GM19099 (cell line): ENCODE data around the gene ASB7.
A peak's percentile ranks its signal among the peaks of the same experiment; 100 is the strongest.

ENCODE experiments used
- POLR2A ChIP-seq: IDR thresholded peaks from 3 replicates; pipeline ENCODE4 v1.6.1; 2011; ENCODE audit warnings: low read depth; ENCODE audit not compliant: insufficient read length; ENCODE audit errors: extremely low read depth

The ASB7 gene, protein sequence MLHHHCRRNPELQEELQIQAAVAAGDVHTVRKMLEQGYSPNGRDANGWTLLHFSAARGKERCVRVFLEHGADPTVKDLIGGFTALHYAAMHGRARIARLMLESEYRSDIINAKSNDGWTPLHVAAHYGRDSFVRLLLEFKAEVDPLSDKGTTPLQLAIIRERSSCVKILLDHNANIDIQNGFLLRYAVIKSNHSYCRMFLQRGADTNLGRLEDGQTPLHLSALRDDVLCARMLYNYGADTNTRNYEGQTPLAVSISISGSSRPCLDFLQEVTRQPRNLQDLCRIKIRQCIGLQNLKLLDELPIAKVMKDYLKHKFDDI

DNA sequence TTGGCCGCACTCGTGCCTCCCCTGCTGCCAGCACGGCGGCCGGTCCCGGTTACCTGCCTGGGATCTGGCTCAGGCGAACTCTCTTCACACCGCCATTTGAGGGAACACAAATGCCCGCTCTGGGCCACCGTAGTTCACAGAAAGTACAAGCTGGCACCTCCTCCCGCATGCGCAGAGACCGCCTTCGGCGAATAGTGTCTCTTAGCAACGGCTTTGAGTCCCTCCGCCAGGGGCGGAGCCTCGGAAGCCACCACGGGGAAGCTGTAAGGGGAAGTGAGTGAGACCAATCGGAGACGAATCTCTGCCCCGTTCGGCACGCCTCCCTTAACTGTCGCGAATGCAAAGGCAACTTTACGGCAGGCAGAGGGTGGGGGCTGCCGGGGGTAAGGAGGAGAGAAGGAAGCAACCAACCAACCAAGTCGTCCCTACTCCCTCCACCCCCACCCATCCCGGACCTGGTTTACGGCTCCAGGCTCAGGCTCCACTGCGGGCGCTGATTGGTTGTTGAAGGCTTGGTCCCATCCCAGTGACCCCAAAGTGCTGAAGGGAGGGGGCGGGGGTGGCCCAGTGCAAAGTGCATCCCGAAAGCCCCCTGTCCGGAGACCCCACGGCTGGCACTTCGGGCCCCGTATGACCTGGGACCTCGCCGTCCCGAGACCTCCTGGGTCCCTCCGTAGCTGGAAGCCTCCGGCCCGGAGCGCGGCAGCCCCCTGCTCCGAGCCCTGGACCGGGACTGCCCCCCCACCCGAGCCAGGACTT lies at the start of gene ASB7, which contains the start of gene LINS1:
TSS of gene ASB7 (plus strand) at position 526 of the 759 bp plus-strand sequence. CDS start 9,628 bp downstream, outside the sequence.
TSS of gene LINS1 (minus strand) at position 121 of the 759 bp plus-strand sequence. CDS start 21,342 bp downstream, outside the sequence.
- TF ChIP-seq POLR2A, result peak; percentile 51

DNA sequence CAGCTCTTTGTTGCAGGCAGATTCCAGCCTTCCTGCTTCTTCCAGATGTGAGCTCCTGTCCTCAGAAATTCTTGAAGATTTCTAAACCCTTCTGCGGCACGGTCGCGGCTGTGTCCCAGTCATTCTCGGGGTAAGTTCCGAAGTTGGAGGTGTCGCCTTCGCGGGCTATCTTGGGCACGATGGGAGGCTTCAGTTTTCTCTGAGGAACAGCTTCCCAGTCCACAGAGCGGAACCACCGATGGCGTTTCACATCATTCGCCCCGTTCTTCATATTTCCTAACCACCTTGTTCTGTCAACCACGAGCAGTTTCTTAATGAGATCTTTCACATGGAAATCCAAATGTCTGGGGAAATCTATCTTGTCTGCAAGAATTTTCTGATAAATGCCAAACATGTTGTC lies 48.9 kb upstream of the ASB7 start:
- TF ChIP-seq POLR2A, result no peak

DNA sequence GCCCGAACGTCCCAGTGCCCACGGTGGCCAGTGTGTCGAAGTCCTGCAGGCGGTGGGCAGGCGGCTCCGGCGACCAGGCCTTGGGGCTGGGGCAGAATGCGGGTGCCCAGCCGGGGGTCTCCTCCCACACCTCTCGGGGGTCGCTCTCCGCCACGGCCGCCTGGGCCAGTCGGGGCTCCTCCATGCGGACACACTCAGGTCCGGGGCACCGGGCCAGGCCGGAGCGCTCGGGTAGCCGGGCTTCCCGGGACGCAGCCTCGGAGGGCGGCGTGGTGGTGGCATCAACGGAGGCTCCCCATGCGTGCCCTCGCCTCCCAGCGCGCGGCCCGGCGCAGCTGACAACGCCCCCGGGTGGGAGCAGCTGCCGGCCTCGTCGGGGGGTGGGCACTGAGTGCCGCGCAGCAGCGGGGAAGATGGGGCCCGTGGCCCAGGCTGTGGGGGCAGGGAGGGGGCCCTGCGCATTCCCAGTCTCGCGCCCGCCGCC lies 43.6 kb upstream of the ASB7 start:
- TF ChIP-seq POLR2A, result no peak

DNA sequence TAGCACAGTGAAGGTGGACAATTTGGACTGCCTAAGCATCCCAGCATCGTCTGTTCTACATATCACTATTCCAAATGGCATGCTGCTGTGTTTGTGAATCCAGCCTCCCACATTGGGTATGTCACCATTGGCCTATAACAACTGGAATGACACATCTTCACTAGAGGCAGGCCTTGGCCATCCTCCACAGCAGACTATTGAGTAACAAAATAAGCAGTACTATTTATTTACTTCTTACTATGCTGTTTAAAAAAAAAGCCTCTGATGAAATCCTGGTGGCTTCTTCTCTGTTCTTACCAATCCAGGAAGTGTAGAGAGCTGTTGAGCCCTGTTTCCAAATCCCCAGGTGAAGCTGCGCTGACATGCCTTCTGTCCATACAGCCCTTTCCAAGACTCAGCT lies 43.1 kb upstream of the ASB7 start:
- TF ChIP-seq POLR2A, result no peak

DNA sequence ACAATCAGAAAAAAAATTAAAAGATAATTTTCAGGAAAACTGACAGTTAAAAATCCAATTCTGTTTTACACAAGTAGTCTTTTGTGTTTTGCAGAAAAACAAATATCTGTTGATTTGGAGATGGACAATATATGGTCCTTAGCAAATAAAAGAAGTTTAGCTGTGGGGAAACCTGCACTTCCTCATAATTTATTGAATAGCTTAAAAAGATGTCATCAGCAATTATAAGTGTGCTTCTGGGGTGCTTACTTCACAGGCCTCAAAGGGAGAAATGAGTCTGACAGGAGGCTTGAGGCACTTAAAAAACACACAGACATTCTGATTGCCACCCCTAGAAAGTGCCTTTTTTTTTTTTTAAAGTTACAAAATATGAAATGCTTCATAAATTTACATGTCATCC lies 42.1 kb upstream of the ASB7 start:
- no peak for TF ChIP-seq POLR2A

DNA sequence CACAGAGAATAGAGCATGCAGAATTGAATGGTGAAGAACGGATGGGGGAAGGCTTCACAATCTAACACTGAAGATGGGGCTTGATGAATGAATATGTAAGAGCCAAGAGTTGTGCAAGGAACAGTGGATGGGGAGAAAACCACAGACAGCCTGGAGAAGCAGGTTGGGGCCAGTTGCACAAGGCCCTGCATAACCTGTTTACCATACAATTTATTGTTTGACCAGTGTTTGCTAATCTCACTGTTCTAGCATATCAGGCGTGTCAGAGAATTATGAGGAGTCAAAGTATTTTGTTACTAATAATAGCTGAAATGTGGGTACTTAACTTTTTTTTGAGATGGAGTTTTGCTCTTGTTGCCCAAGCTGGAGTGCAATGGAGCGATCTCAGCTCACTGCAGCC lies 36.8 kb upstream of the ASB7 start:
- no peak for TF ChIP-seq POLR2A

DNA sequence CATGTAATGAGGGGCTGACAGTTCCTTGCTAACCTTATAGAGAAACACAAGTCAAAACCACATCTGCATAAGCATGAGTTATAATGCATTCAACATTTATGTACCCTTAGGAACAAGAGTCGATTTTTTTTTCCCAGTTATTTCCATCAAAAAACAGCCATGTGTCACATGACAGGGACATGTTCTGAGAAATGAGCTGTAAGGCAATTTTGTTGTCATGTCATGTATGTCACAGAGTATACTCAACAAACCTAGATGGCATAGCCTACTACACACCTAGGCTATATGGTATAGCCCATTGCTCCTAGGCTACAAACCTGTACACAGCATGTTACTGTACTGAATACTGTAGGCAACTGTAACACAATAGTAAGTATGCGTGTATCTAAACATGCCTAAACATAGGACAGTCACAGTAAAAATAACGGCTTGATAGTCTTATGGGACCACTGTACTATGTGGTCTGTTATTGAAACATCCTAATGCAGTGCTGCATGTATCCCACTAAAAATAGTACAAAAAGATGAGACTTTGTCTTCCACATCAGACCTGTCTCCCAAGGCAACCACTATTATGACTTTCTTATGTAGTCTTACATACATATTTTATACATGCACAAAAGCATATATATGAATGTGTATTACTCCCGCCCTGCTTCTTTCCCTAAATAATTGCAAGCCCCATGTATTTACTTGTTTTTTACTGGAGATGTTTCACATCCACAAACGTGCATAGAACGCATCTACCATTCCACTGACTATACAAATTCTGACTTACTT lies 35.4 kb upstream of the ASB7 start:
- no peak for TF ChIP-seq POLR2A

DNA sequence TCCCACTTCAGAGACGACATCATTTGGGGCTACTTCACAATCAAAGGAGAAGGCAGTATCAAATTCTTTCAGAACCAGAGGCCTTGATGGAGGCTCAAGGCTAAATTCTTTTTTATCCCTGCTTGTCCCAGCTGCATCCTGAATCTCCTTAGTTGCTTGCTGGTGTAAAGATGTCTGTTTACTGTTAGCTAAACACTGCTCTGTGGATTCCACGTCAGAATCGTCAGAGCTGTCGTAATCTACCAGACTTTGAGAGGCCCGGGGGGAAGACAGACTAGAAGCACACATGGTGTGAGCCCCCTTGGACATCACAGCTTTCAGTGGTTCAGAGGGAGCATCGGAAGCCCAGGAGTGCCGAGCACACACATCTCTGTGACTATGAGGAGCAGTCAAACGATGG lies 33.0 kb upstream of the ASB7 start:
- TF ChIP-seq POLR2A, result no peak

DNA sequence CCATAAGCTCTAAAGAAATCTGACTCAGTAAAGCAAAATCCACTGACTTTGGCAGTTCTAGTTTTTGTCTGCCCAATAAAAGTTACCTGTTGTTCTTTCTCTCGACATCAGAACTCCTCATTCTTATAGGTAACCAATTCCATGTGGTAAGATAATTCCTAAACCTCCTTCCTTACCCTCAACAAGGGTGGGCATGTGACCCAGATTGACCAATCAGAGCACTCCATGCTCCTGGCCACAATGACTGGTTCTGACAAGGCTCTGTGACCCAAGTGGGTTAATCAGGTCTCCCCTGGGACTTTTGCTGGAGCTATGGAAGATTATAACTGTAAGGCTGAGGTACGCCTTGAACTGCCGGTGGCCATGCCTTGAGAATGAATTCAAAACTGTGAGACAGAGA lies 32.1 kb upstream of the ASB7 start:
- no peak for TF ChIP-seq POLR2A

DNA sequence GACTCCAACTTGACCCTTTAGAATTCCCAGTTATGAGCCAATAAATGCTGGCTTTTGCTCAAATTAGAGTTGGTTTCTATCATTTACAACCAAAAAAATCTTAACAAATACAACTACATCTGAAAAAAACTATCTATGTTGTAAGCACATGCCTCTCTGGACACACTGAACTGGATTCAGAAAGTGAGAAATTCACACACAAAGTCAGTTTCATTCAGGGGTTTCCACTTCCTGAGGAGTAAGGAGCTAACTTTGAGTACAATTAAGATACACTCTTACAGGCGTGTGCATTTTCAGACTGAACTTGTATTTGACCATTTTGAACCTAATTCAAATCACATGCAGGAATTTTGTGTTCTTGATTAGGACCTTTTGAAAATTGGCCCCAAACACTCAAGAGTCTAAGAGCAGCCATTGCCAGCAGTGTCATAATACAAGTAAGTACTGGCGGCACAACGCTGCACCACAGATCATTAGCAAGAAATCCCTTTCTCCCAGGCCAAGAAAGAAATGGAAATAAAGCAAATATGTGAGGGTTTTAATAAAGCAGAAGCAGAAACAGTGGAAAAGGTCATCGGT lies 31.6 kb upstream of the ASB7 start:
- no peak for TF ChIP-seq POLR2A

DNA sequence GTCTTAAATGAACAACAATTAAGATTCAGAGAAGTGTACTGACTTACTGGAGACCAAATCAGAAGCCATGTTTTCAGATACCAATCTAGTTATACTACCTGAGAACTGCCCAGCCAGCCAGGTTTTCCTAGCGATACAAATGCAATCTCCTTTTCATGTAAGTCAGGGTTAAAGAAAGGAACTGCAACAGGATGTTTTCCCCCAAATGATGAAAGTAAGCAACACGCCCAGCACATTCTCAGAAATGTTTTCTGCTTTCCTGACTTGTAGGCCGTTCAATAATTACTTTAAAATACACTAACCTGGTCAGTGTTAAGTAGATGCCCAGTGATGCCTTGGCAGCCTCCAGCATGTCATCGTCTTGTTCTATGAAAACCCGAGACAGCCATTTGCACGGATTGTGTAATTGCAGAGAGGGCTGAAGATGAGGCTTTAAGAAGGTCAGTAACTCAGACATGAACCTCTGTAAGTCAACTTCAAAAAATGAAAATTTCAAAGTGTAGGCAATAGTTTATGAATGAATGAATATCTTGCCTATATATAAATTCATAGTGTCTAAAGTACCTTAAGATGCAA lies 30.7 kb upstream of the ASB7 start:
- TF ChIP-seq POLR2A, result no peak

DNA sequence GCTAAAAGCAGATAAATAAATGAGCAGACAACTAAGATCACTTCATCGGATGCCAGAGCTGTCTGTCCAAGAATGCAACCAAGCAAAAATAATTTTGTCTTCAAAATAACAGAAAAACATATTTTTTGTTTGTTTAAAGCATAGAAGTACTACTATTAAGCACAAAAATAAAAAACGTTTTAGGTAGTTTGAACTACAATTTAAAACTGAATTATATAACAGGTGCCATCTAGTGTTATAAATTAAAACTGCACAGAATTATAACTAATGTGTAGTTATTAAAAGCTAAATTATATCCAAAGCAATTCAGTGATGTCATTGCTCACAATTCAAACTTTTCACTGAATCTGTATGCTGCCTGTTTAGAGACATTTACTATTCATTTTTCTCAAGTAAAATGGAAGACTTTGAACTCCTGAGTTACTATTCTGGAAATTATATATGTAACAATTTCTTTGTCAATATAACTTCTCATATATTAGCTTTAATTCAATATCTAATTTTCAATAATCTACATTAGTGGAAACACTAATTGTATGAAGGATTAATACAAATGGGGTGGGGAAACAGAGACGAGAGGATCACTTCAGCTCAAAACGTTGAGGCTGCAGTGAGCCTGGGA lies 29.9 kb upstream of the ASB7 start:
- no peak for TF ChIP-seq POLR2A

DNA sequence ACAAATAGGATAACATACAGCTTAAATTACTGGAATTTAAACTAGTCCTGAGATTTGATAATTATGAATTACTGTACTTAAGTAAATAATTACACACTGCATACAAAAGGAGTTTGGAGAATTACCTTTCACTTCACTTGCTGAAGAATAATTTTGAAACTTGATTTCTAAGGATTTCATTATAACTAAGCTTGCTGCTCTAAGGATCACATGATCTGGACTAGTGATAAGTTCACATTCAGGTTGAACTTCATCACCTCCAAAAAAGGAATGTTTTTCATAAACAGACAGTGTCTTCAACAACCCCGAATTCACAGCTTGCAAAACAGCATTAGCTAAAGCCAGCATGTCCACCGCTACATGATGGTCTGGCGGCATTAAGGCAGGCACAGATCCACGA lies 28.9 kb upstream of the ASB7 start:
- TF ChIP-seq POLR2A, result no peak

DNA sequence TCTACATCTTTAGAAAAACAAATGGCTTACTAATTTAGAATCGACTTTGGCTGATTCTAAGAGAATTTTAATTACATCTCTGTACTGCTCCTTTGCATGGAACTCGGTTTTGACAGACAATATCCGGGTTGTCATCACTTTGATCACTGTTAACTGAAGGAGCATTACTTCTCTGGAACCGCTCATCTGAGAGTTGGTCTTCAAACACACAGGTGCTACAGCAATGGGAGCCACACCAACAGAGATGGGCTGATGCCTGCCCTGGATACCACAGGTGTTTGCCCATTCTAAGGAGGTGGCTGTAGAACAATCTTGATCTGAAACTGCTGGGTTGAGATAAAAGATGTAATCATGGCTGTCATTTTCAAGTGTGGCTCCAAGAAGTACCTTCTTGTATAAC lies 22.0 kb upstream of the ASB7 start:
- no peak for TF ChIP-seq POLR2A
